Neuronal stem cell (in vitro differentiated cells): ENCODE data around the gene CD22.

Experiments
- DNase-seq: peaks from one replicate; pipeline ENCODE4 v3.0.0-alpha.2; 2013; ENCODE audit warnings: low spot score
- H2AFZ ChIP-seq: one replicate; pipeline ENCODE4 v1.6.1; 2013; ENCODE audit warnings: mild to moderate bottlenecking, low read length, inconsistent platforms
- H2AK5ac ChIP-seq: 2 replicates; pipeline ENCODE4 v1.6.1; 2013; ENCODE audit warnings: low read depth, mild to moderate bottlenecking, inconsistent platforms, low read length, moderate library complexity, mixed read lengths
- H2BK120ac ChIP-seq: 2 replicates; pipeline ENCODE4 v1.6.1; 2013; ENCODE audit warnings: low read depth, mild to moderate bottlenecking, inconsistent platforms, low read length, moderate library complexity, mixed read lengths
- H2BK12ac ChIP-seq: one replicate; pipeline ENCODE4 v1.6.1; 2013; ENCODE audit warnings: low read length, inconsistent platforms
- H2BK15ac ChIP-seq: 2 replicates; pipeline ENCODE4 v1.6.1; 2013; ENCODE audit warnings: mild to moderate bottlenecking, low read length, inconsistent platforms, mixed read lengths
- H2BK5ac ChIP-seq: one replicate; pipeline ENCODE4 v1.6.1; 2013; ENCODE audit warnings: inconsistent platforms, mild to moderate bottlenecking, low read length, moderate library complexity
- H3K14ac ChIP-seq: one replicate; pipeline ENCODE4 v1.6.1; 2013; ENCODE audit warnings: low read length, inconsistent platforms
- H3K18ac ChIP-seq: 2 replicates; pipeline ENCODE4 v1.6.1; 2013; ENCODE audit warnings: low read length, inconsistent platforms
- H3K23ac ChIP-seq: 2 replicates; pipeline ENCODE4 v1.6.1; 2013; ENCODE audit warnings: low read depth, mild to moderate bottlenecking, mixed read lengths, low read length, inconsistent platforms; ENCODE audit not compliant: poor library complexity
- H3K27ac ChIP-seq: replicated peaks from 3 replicates; pipeline ENCODE4 v1.5.1; 2013; ENCODE audit warnings: low read length, inconsistent platforms
- H3K27me3 ChIP-seq, 3 experiments: 2 replicates each; pipeline ENCODE4 v1.6.1; 2013; ENCODE audit warnings: low read length in 3 of 3, mild to moderate bottlenecking in 2 of 3, inconsistent platforms in 1 of 3, low read depth in 1 of 3, mixed read lengths in 1 of 3, moderate library complexity in 1 of 3; ENCODE audit not compliant: control insufficient read depth in 3 of 3, insufficient read depth in 3 of 3
- H3K36me3 ChIP-seq, 2 donors: replicated peaks in 1 of 2; 2 replicates each; pipeline ENCODE4 v1.6.1; 2013; ENCODE audit warnings: low read length in 2 of 2; ENCODE audit not compliant: control insufficient read depth in 2 of 2, insufficient read depth in 2 of 2
- H3K4ac ChIP-seq: 2 replicates; pipeline ENCODE4 v1.6.1; 2013; ENCODE audit warnings: inconsistent platforms, mild to moderate bottlenecking, low read length, moderate library complexity
- H3K4me1 ChIP-seq, 2 donors: 1 replicate in 1 of 2; 2 replicates in 1 of 2; pipeline ENCODE4 v1.6.1; 2013; ENCODE audit warnings: low read length in 2 of 2, low read depth in 1 of 2; ENCODE audit not compliant: control insufficient read depth in 2 of 2, insufficient read depth in 1 of 2
- H3K4me2 ChIP-seq: one replicate; pipeline ENCODE4 v1.6.1; 2013; ENCODE audit warnings: mild to moderate bottlenecking, low read length, inconsistent platforms; ENCODE audit not compliant: insufficient read depth, poor library complexity, severe bottlenecking
- H3K4me3 ChIP-seq, 2 donors: 2 replicates each; pipeline ENCODE4 v1.5.1; 2013; ENCODE audit warnings: low read length in 2 of 2, mild to moderate bottlenecking in 2 of 2, inconsistent platforms in 1 of 2, moderate library complexity in 1 of 2
- H3K79me1 ChIP-seq: one replicate; pipeline ENCODE4 v1.6.1; 2013; ENCODE audit warnings: low read depth, mild to moderate bottlenecking, inconsistent platforms, low read length, moderate library complexity
- H3K9ac ChIP-seq: one replicate; pipeline ENCODE4 v1.6.1; 2013; ENCODE audit warnings: mild to moderate bottlenecking, low read depth, low read length, inconsistent platforms; ENCODE audit not compliant: poor library complexity
- H3K9me3 ChIP-seq, 2 donors: replicated peaks in 1 of 2; 2 replicates each; pipeline versions ENCODE3 to v1.6.1; 2013; ENCODE audit warnings: low read length in 2 of 2, mild to moderate bottlenecking in 2 of 2, inconsistent platforms in 1 of 2, low read depth in 1 of 2, mixed read lengths in 1 of 2, moderate library complexity in 1 of 2; ENCODE audit not compliant: control insufficient read depth in 2 of 2, insufficient read depth in 1 of 2
- H4K8ac ChIP-seq: one replicate; pipeline ENCODE4 v1.6.1; 2013; ENCODE audit warnings: low read depth, mild to moderate bottlenecking, inconsistent platforms, low read length, moderate library complexity
- H4K91ac ChIP-seq: one replicate; pipeline ENCODE4 v1.6.1; 2013; ENCODE audit warnings: low read length, low read depth, mild to moderate bottlenecking, inconsistent platforms; ENCODE audit not compliant: poor library complexity
- WGBS, 2 donors: extraction: QIAGEN DNeasy Blood & Tissue Kit; methylation state at CpG; one replicate each; pipeline ENCODE4 v1.1.7; 2013; ENCODE audit warnings: missing lambda C conversion rate in 2 of 2, mixed read lengths in 1 of 2; ENCODE audit not compliant: insufficient read length in 2 of 2, insufficient replicate concordance in 1 of 2; ENCODE audit errors: extremely low coverage in 2 of 2; 5-methylcytosine and 5-hydroxymethylcytosine counted together

The CD22 gene

GRCh38 chr19:35379992-35380391 lies 51.0 kb downstream of the CD22 start:
- H3K4me3 ChIP-seq = no peak overlapping the region
- H2BK5ac ChIP-seq = no peak overlapping the region
- H2BK12ac ChIP-seq = no peak overlapping the region
- H3K9me3 ChIP-seq = peaks cover 0 to 2% of the 10 kb centered on the region in 2 donors
- DNase-seq = no peak
- no peak overlapping the region for H2BK120ac ChIP-seq
- no peaks in the 10 kb centered on the region for H3K36me3 ChIP-seq
- no peak overlapping the region for H4K8ac ChIP-seq
- no peak overlapping the region for H4K91ac ChIP-seq
- no peak overlapping the region for H3K23ac ChIP-seq
- H3K4me1 ChIP-seq = no peaks in the 10 kb centered on the region
- no peak overlapping the region for H3K4me2 ChIP-seq
- no CpG with 5 or more reads among the region's 1 CpG for WGBS, 2 donors
- H2BK15ac ChIP-seq = no peak overlapping the region
- no peaks in the 10 kb centered on the region for H3K27me3 ChIP-seq
- H3K18ac ChIP-seq = no peak overlapping the region
- no peak overlapping the region for H3K9ac ChIP-seq
- H3K4ac ChIP-seq = no peak overlapping the region
- no peak overlapping the region for H3K14ac ChIP-seq
- no peak overlapping the region for H3K27ac ChIP-seq
- H3K79me1 ChIP-seq = no peaks in the 10 kb centered on the region
- H2AFZ ChIP-seq = no peak overlapping the region
- no peak overlapping the region for H2AK5ac ChIP-seq

DNA sequence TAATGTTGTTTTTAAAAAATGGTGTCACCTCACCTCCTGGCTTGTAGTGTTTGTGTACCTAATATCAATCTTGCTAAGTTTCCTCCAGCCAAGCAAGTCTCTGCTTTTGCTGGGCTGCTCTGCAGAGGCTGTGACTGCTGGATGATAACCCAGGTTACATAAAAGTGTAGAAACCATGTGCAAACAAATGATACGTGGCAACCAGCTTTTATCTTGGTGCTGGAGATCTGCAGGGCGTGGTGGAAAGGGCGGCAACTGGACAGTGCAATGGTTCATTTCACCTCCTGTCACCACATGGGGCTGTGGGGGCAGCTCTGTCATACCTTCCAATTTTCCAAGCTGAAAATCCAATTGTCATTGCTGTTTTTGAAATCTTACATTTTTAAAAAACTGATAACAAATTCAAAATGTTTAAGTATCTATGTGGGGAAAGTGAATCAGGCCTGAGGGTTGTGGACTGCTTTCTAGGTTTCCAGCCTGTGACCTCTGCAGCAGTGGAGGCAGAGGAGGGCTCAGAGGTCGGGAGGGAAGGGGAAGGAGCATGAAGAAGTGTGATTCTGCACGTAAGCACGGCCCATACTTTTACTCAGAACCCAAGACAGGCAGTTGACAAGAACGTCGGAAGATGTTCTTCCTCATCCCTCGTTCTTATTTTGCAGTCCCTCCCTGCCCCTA lies 51.6 kb downstream of the CD22 start:
- no peak overlapping the region for H2AK5ac ChIP-seq
- H2BK120ac ChIP-seq = no peak overlapping the region
- no peak overlapping the region for H2BK5ac ChIP-seq
- no peak overlapping the region for H2AFZ ChIP-seq
- H3K36me3 ChIP-seq = no peaks in the 10 kb centered on the region
- H3K9ac ChIP-seq = no peak overlapping the region
- no peak overlapping the region for H3K27ac ChIP-seq
- no CpG with 5 or more reads among the region's 9 CpGs for WGBS, 2 donors
- H2BK12ac ChIP-seq = no peak overlapping the region
- H3K4me3 ChIP-seq = no peak overlapping the region
- no peaks in the 10 kb centered on the region for H3K79me1 ChIP-seq
- H3K18ac ChIP-seq = no peak overlapping the region
- DNase-seq = no peak
- no peak overlapping the region for H4K8ac ChIP-seq
- H3K23ac ChIP-seq = no peak overlapping the region
- H3K4me2 ChIP-seq = no peak overlapping the region
- no peaks in the 10 kb centered on the region for H3K27me3 ChIP-seq
- H3K4ac ChIP-seq = no peak overlapping the region
- no peak overlapping the region for H2BK15ac ChIP-seq
- H3K14ac ChIP-seq = no peak overlapping the region
- H3K9me3 ChIP-seq = peaks cover under 1 to 2% of the 10 kb centered on the region in 2 donors
- H4K91ac ChIP-seq = no peak overlapping the region
- no peaks in the 10 kb centered on the region for H3K4me1 ChIP-seq

- H3K79me1 ChIP-seq = no peaks in the 10 kb centered on the region
- H2BK120ac ChIP-seq = no peak overlapping the region
- peaks cover 2 to 3% of the 10 kb centered on the region in 2 donors for H3K9me3 ChIP-seq
- no peaks in the 10 kb centered on the region for H3K27me3 ChIP-seq
- H3K4me3 ChIP-seq = no peak overlapping the region
- no peak overlapping the region for H3K4me2 ChIP-seq
- no peak overlapping the region for H2AK5ac ChIP-seq
- no peak overlapping the region for H3K9ac ChIP-seq
- H3K27ac ChIP-seq = no peak overlapping the region
- H3K14ac ChIP-seq = no peak overlapping the region
- no peak overlapping the region for H4K8ac ChIP-seq
- no peak overlapping the region for H4K91ac ChIP-seq
- H3K23ac ChIP-seq = no peak overlapping the region
- no peak overlapping the region for H2AFZ ChIP-seq
- no peaks in the 10 kb centered on the region for H3K4me1 ChIP-seq
- no peak overlapping the region for H3K4ac ChIP-seq
- WGBS, 2 donors = no CpG with 5 or more reads among the region's 3 CpGs
- no peak overlapping the region for H3K18ac ChIP-seq
- H3K36me3 ChIP-seq = no peaks in the 10 kb centered on the region
- H2BK12ac ChIP-seq = no peak overlapping the region
- H2BK15ac ChIP-seq = no peak overlapping the region
- no peak overlapping the region for H2BK5ac ChIP-seq
- DNase-seq = no peak
Measured at GRCh38 chr19:35381318-35381717, 52.3 kb downstream of the CD22 start.

DNA sequence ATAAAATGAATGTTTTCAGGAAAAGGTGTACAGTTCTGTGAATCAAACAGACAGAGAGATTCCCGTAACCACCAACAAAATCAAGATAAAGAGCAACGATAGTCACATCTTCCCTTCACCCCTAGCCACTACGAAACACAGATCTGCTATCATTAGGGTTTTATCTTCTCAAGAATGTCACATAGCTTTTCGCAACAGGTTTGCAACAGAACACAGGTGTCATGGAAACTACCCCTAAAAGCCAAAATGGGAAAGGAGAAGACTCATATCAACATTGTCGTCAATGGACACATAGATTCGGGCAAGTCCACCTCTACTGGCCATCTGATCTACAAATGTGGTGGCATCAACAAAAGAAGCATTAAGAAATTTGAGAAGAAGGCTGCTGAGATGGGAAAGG lies 52.9 kb downstream of the CD22 start:
- Histone ChIP-seq H3K23ac (no peak overlapping the region), H3K4me2 (no peak overlapping the region), H3K79me1 (no peaks in the 10 kb centered on the region), H3K9ac (no peak overlapping the region), H3K18ac (no peak overlapping the region), H3K27me3 (no peaks in the 10 kb centered on the region), H3K4ac (no peak overlapping the region), H2BK12ac (no peak overlapping the region), H3K27ac (no peak overlapping the region), H2BK15ac (no peak overlapping the region), H3K36me3 (no peaks in the 10 kb centered on the region), H4K8ac (no peak overlapping the region), H3K4me1 (no peaks in the 10 kb centered on the region), H3K9me3 (peaks cover 2 to 3% of the 10 kb centered on the region in 2 donors), H3K14ac (no peak overlapping the region), H2BK5ac (no peak overlapping the region), H2AK5ac (no peak overlapping the region), H2BK120ac (no peak overlapping the region), H3K4me3 (no peak overlapping the region), H4K91ac (no peak overlapping the region), H2AFZ (no peak overlapping the region)
- no CpG with 5 or more reads among the region's 6 CpGs for WGBS, 2 donors
- no peak for DNase-seq
